H1 (cell line): ENCODE measurements around the gene SAMM50. TPM values are rescaled to one million over a fixed set of nuclear protein-coding genes. Genes with fewer than 3 reads are reported as not detected.

ENCODE experiments used
- CHD7 ChIP-seq: fragments of 300-600 bp; sonication (generic); IDR thresholded peaks from 2 replicates; pipeline ENCODE4 v1.7.1; 2012; ENCODE audit warnings: low read length, moderate library complexity, mild to moderate bottlenecking, inconsistent platforms; ENCODE audit not compliant: insufficient replicate concordance
- EGR1 ChIP-seq: IDR thresholded peaks from 2 replicates; pipeline ENCODE4 v1.6.1; 2011; ENCODE audit warnings: low read depth, low read length, borderline replicate concordance
- MAX ChIP-seq: IDR thresholded peaks from 2 replicates; pipeline ENCODE4 v1.6.1; 2012; ENCODE audit warnings: inconsistent platforms
- NANOG ChIP-seq: IDR thresholded peaks from 2 replicates; pipeline ENCODE4 v1.6.1; 2011; ENCODE audit warnings: low read length, low read depth, mild to moderate bottlenecking, inconsistent platforms; ENCODE audit not compliant: insufficient read depth, poor library complexity, severe bottlenecking
- RNF2 ChIP-seq: fragments of 200-900, 300-1000 bp; sonication (generic); IDR thresholded peaks from 2 replicates; pipeline ENCODE4 v1.7.1; 2016; ENCODE audit warnings: borderline replicate concordance, low read depth, mild to moderate bottlenecking, antibody characterized with exemption, low read length; ENCODE audit not compliant: poor library complexity, severe bottlenecking; ENCODE audit errors: missing control alignments
- TCF12 ChIP-seq: IDR thresholded peaks from 2 replicates; pipeline ENCODE4 v1.6.1; 2011; ENCODE audit warnings: low read depth, mild to moderate bottlenecking, low read length
- ZNF274 ChIP-seq: IDR thresholded peaks from 2 replicates; pipeline ENCODE4 v1.7.0; 2012; ENCODE audit warnings: low read length, borderline replicate concordance; ENCODE audit errors: extremely low read depth
- polyA plus RNA-seq, 7 experiments: library from polyadenylated mRNA; depleted of rRNA in 3 of 7; stranded (reverse) in 5 of 7; unstranded in 2 of 7; fragments of >200 nt in 5 of 7; fragments of 200-250 nt in 2 of 7; gene quantifications; 1 replicate in 5 of 7; 2 replicates in 1 of 7; 4 replicates in 1 of 7; pipeline versions ENCODE4 v1.2.1 to v1.2.3, GENCODE V29; 2011 to 2013; ENCODE audit warnings: missing spikeins in 2 of 7, mixed read lengths in 2 of 7
- total RNA-seq: library from RNA; stranded (reverse); fragmentation: NEBNext Ultra II Directional; extraction: Animal tissue kit (Norgen Biotek cat#: 25700); gene quantifications from 2 replicates; pipeline ENCODE4 v1.2.1, GENCODE V29; 2021

The SAMM50 gene
- total and polyA plus RNA-seq, 2 of the 8 experiments (the other 6 are each of a cell fraction or from before 2014, with no cell fraction given): 45.4 to 70.3 TPM

GRCh38 chr22:44045145-44045544 is 89.9 kb downstream of the SAMM50 start (continued):
- TF ChIP-seq CHD7 (no peak), NANOG (no peak), ZNF274 (no peak), TCF12 (no peak), RNF2 (no peak), EGR1 (no peak), MAX (no peak)
